Suprapubic skin (tissue), 4 donors: Measurements from ENCODE around the gene OTOP2.

ENCODE experiments used
- POLR2A ChIP-seq, 2 donors: fragments of 450-650 bp; IDR thresholded peaks; one replicate each; pipeline ENCODE4 v1.6.1; 2017; ENCODE audit warnings: antibody characterized with exemption in 2 of 2, mild to moderate bottlenecking in 2 of 2, moderate library complexity in 2 of 2
- POLR2AphosphoS5 ChIP-seq, 3 donors: sonication (generic); formaldehyde crosslinking; IDR thresholded peaks; one replicate each; pipeline ENCODE4 v1.6.1; 2017; ENCODE audit warnings: antibody characterized with exemption in 3 of 3
- TF ChIP-seq, protein P1 (sequence below), 2 donors: fragments of 200-600 bp in 1 of 2; fragments of 450-650 bp in 1 of 2; sonication (generic) in 1 of 2; IDR thresholded peaks; one replicate each; pipeline ENCODE4 v1.5.1; 2016 to 2019; ENCODE audit warnings: antibody characterized with exemption in 2 of 2, mild to moderate bottlenecking in 1 of 2, moderate library complexity in 1 of 2

DNA sequence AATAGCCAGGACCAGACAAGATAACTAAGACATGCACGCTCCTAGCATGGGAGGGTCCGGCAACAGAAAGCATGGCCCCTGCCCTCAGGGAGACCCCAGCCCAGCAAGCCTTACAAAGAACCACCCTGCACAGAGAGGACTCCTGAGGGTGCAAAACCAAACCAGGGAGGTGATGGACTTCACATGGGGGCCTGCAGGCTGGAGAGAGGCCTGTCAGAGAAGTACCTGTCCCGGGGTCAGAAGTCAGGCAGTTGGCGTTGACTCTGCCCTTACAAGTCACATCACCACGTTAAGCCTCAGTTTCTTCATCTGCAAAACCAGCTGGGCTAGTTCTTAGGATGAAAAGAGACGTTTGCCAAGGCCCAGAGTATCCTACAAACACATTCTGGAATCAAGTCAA, 4.7 kb downstream of the OTOP2 start:
- TF ChIP-seq POLR2AphosphoS5 (IDR thresholded peaks at IDR 0.05), result no peak
- TF ChIP-seq, protein P1, sequence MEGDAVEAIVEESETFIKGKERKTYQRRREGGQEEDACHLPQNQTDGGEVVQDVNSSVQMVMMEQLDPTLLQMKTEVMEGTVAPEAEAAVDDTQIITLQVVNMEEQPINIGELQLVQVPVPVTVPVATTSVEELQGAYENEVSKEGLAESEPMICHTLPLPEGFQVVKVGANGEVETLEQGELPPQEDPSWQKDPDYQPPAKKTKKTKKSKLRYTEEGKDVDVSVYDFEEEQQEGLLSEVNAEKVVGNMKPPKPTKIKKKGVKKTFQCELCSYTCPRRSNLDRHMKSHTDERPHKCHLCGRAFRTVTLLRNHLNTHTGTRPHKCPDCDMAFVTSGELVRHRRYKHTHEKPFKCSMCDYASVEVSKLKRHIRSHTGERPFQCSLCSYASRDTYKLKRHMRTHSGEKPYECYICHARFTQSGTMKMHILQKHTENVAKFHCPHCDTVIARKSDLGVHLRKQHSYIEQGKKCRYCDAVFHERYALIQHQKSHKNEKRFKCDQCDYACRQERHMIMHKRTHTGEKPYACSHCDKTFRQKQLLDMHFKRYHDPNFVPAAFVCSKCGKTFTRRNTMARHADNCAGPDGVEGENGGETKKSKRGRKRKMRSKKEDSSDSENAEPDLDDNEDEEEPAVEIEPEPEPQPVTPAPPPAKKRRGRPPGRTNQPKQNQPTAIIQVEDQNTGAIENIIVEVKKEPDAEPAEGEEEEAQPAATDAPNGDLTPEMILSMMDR (IDR thresholded peaks at IDR 0.05), result no peak
- TF ChIP-seq POLR2A (IDR thresholded peaks at IDR 0.05), result no peak
